ENCODE data around the gene SYNGR1.

DNA sequence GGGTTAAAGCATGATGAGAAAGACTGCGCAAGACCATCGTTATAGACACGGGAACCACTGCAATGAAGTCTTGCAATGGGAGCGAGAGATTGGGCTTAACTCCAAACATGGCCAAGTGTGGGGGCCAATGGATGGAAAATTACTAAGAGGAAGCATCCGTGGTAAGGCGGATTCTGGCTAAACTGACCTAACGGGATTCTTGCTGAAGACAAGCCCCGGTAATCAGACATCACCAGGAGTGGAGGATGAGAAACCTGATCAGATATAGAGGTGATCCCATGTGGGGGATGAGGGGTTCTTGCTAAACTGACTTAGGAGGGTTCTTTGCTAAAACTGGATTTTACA, 5.8 kb upstream of the SYNGR1 start:
- TF ChIP-seq POLR2A (IDR thresholded peaks at IDR 0.05; ENCODE audit: low read length) (no peak), GATA1 (IDR thresholded peaks at IDR 0.05; ENCODE audit: low read depth, low read length) (no peak)
